GM18909 (cell line): ENCODE measurements around the gene KCNQ1OT1.

ENCODE experiments used
- ATAC-seq: cut with Tn5 transposase; IDR thresholded peaks from one replicate; pipeline ENCODE4 v1.9.1; 2021; ENCODE audit warnings: mild to moderate bottlenecking; ENCODE audit not compliant: unreplicated experiment, poor library complexity

The KCNQ1OT1 gene

DNA sequence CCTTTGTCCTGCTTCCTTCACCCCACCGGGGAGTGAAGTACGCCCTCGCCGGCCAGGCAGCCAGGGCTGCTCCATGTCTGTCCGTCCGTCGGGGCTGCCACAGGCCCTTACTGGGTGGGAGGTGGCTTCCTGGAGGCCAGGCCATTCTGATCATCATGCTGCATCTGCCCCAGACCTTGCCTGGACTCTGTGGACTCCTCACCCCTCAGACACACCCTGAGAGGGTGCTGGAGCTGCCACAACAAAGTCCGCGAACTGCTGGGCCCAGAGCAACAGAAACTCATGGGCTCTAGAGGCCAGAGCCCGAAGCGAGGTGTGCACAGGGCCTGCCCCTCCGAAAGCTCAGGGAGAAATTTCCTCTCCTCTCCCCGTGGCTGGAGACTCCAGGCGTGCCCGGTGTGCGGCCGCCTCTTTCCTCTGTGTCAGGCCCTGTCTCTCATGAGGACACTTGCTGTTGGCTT, 124.2 kb downstream of the KCNQ1OT1 start:
- no peak for ATAC-seq

GRCh38 chr11:2574553-2575535, 125.0 kb downstream of the KCNQ1OT1 start:
- no peak for ATAC-seq

GRCh38 chr11:2574043-2574552, 125.7 kb downstream of the KCNQ1OT1 start:
- ATAC-seq = no peak

DNA sequence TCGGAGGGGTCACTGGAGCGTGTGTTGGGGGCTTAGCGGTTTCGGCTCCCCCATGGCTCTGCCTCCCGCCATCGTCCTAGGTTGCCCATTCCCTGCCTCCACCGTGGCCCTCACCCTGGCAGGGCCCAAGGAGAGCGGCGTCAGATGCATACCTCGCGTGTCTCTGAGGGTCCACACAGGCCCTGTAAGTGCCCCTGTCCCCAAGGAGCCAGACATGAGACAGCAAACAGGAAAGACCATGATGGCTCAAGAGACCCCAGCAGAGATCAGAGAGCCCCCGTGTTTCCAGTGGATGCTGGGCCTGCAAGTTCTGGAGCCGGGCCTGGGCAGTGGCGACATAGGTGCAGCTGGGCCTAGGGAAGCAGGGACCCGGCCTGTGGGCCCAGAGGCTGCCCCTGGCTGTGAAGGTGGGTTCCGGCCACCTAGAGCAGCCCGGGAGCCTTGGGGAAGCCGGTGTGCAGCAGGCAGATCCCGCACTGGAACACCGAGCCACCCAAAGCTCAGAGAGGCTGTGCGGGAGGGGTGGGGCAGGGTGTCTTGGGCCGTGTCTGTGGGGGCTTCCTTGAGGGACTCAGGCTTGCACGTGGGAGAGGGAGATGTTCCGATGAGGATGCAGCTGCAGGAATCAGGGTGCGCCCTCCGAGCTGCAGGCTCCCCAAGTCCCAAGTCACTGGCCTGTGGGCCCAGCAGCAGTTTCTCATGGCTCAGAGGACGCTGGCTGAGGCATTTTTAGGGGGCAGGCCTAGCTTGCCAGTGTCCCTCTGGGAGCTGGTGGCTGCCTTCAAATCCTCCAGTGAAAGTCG, 126.4 kb downstream of the KCNQ1OT1 start:
- no peak for ATAC-seq

DNA sequence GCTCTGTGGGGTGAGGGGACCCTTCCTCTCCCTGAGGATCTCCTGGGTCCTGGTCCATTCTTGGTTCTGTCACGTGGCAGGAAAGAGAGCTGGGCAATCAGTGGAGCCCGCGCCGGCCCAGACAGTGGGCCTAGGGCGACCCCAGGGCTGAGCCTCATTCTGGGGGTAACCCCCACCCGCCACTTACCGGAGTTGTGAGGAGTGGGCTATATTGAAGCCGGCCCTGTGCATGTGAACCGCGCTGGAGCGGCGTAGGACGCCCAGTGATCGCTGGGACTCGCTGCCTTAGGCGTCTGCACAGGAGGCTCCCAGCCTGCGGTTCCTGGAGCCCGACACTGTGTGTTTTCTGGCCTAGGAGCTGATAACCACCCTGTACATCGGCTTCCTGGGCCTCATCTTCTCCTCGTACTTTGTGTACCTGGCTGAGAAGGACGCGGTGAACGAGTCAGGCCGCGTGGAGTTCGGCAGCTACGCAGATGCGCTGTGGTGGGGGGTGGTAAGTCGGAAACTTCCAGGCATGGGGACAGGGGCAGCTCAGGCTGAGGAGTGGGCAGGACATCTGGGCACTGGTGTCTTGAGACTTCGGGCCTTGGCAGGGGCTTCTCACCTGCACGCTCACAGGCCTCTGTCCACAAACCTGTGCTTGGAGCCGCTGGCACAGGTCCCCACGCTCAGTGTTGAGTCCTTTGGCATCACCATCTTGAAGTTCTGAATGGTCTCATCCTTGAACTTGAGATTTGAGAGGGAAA, 127.1 kb downstream of the KCNQ1OT1 start:
- ATAC-seq = no peak

- ATAC-seq = no peak
These were observed 128.1 kb downstream of the KCNQ1OT1 start for GRCh38 chr11:2571598-2572281.

GRCh38 chr11:2570841-2571597, 128.8 kb downstream of the KCNQ1OT1 start:
- no peak for ATAC-seq

GRCh38 chr11:2570211-2570811, 129.5 kb downstream of the KCNQ1OT1 start:
- no peak for ATAC-seq

DNA sequence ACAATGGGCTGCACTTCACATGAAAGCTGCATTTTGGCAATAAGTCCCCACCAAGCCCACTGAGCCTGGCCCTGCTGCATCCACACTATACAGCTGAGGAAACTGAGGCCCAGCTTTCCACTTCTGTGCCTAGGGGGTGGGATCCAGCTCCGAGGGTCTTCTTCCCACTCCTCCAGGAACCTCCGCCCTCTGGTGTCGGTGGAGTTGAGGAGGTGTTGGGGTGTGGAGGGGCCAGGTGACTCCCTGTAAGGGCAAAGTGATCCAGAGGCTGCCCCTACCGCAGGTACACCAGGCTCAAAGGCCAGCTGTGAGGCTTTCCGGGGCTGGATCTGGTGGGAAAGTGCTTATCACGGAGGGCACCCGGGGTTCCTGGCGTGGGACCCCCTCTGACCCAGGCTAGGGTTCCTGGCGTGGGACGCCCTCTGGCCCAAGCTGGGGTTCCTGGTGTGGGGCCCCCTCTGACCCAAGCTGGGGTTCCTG, 130.0 kb downstream of the KCNQ1OT1 start:
- no peak for ATAC-seq

DNA sequence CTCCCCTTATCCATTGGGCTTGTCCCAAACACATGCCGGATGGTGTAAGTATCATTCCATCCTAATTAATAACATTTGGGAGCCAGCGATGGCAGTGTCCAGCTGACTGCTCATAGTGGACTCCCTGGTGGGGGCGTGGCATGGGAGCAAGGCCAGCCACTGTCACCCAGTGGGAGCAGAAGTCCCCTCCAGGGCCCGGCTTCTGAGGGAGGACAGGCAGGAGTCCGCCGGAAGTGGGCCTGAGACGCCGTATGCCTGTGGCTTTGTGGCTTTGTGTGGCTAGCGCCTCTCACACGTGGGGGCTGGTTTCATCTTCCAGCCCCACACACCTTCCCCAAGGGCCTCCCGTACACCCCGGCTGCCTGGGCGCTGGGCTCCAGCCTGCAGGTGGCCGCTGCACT, 130.5 kb downstream of the KCNQ1OT1 start:
- no peak for ATAC-seq

- ATAC-seq = no peak
These were observed 132.6 kb downstream of the KCNQ1OT1 start for GRCh38 chr11:2567026-2567671.

- no peak for ATAC-seq
These were observed 133.4 kb downstream of the KCNQ1OT1 start for GRCh38 chr11:2566223-2567025.

DNA sequence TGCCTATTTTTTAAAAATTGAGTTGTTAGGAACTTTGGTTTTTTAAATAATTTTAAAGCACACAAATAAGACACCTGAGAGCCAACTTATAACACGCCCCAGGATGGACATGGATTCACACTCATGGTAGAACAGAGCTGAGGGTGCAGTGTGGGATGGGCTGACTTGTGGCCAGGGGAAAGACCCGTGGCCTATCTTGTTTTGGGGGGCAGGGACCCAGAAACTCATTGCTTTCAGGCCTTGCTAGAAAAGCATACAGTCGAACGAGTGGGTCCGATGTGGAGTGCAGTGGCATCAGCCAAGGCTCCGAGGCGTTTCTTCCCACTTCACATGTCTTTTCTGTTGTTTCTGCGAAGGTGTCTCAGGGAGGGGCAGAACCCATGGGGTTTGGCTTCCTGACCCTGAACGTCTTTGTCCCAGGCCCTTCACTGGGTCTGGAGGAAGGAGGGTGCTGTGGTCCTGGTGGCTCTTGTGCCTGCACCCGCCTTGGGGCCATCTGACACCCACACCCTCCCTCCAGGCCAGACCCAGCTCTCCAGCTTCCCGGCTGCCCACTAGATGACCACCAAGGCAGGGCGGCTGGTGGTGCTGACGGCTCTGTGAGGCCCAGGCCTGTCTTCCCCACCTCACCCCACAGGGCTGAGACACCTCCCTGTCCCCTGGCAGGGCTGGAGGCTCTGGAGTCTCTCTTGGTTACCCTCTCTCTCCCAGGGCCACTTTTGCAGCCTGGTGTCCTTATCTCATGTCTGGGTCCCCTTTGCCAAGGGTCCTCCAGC, 134.2 kb downstream of the KCNQ1OT1 start:
- ATAC-seq = no peak

DNA sequence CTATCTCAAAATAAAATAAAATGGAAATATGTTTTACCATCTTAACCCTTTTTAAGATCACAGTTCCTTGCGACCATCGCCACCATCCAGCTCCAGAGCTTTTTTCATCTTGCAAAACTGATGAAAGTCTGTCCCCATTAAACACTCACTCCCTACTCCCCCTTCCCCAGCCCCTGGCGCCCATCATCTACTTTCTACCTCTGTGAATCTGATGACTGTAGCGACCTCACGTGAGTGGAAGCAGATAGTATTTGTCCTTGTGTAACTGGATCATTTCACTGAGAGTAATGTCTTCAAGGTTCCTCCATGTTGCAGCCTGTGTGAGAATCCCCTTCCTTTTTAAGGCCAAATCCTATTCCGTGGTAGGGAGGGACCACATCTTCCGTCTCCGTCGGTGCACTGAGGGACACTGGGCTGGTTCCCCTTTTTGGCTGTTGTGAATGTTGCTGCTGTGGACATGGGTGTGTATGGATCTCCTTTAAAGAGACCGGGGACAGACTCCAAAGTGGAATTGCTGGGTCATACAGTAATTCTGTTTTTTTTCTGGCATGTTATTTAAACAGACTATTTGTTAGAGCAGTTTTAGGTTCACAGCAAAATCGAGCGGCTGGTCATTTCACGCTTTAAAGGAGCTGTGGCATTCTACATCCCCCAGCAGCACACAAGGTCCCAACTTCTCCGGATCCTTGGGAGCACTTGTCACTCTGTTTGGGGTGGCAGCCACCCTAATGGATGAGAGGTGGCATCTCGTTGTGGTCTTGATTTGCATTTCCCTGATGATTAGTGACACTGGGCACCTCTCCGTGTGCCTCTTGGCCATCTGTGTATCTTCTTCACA, 135.0 kb downstream of the KCNQ1OT1 start:
- ATAC-seq = no peak

GRCh38 chr11:2564008-2564530, 135.7 kb downstream of the KCNQ1OT1 start:
- no peak for ATAC-seq
